Testis (tissue), 2 donors: Measurements from ENCODE around the gene LRRC4C.

Experiments used
- POLR2A ChIP-seq: fragments of 450-650 bp; IDR thresholded peaks from one replicate; pipeline ENCODE4 v1.6.1; 2017; ENCODE audit warnings: antibody characterized with exemption, mild to moderate bottlenecking, moderate library complexity
- TF ChIP-seq, protein P1 (sequence below), 3 experiments: fragments of 450-650 bp in 2 of 3; fragments of 200-600 bp in 1 of 3; sonication (generic) in 1 of 3; IDR thresholded peaks; one replicate each; pipeline ENCODE4 v1.5.1; 2016 to 2019; ENCODE audit warnings: antibody characterized with exemption in 3 of 3, mild to moderate bottlenecking in 2 of 3, moderate library complexity in 1 of 3

DNA sequence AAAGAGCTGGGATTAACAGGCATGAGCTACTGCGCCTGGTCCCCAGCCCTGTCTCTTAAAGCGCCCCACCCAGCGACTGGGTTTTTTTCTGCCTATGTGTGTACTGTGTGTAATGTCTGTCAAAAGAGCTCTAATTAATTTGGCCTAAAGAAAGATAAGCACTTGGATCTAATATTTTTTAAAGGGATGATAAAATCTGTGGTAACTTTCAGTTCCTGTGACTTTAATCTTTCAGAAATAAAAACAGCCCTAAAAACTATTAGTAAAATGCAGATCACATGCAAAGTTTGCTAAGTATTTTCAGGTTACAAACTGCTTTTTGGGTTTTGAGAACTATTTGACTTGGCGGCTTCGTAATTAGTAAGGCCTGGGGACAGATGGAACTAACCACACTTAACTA is 1358.7 kb downstream of the LRRC4C start:
- TF ChIP-seq, protein P1, sequence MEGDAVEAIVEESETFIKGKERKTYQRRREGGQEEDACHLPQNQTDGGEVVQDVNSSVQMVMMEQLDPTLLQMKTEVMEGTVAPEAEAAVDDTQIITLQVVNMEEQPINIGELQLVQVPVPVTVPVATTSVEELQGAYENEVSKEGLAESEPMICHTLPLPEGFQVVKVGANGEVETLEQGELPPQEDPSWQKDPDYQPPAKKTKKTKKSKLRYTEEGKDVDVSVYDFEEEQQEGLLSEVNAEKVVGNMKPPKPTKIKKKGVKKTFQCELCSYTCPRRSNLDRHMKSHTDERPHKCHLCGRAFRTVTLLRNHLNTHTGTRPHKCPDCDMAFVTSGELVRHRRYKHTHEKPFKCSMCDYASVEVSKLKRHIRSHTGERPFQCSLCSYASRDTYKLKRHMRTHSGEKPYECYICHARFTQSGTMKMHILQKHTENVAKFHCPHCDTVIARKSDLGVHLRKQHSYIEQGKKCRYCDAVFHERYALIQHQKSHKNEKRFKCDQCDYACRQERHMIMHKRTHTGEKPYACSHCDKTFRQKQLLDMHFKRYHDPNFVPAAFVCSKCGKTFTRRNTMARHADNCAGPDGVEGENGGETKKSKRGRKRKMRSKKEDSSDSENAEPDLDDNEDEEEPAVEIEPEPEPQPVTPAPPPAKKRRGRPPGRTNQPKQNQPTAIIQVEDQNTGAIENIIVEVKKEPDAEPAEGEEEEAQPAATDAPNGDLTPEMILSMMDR (IDR thresholded peaks at IDR 0.05), result no peak
- TF ChIP-seq POLR2A, result no peak
